H1 (cell line): ENCODE data around the gene ZNF670.
"Not testable (repeated sequence)": the region's sequence is repeated elsewhere in the genome, so short reads cannot be mapped to it uniquely, and the experiment has no call there.

Experiments used
- GABPA ChIP-seq: IDR thresholded peaks from 2 replicates; pipeline ENCODE4 v1.6.1; 2011; ENCODE audit warnings: mild to moderate bottlenecking, low read length, moderate library complexity, borderline replicate concordance; ENCODE audit not compliant: insufficient read depth
- HDAC6 ChIP-seq: IDR thresholded peaks from one replicate; pipeline ENCODE4 v1.7.1; 2012; ENCODE audit warnings: low read depth, mild to moderate bottlenecking, inconsistent platforms, low read length, moderate library complexity
- JUND ChIP-seq: IDR thresholded peaks from 2 replicates; pipeline ENCODE4 v1.6.1; 2011; ENCODE audit warnings: mild to moderate bottlenecking, improper control_type of control experiment, low read length
- PHF8 ChIP-seq: fragments of 200-600 bp; sonication (generic); conservative IDR thresholded peaks from 2 replicates; pipeline ENCODE4 v1.7.1; 2012; ENCODE audit warnings: low read depth, mild to moderate bottlenecking, inconsistent platforms, low read length, moderate library complexity
- POLR2AphosphoS5 ChIP-seq: IDR thresholded peaks from 2 replicates; pipeline ENCODE4 v1.6.1; 2011; ENCODE audit warnings: low read depth, low read length
- RAD21 ChIP-seq, 2 experiments: IDR thresholded peaks in 1 of 2; conservative IDR thresholded peaks in 1 of 2; 2 replicates each; pipeline ENCODE4 v1.6.1; 2011; ENCODE audit warnings: low read depth in 2 of 2, low read length in 2 of 2, improper control_type of control experiment in 1 of 2, inconsistent platforms in 1 of 2, mild to moderate bottlenecking in 1 of 2, moderate library complexity in 1 of 2
- TAF1 ChIP-seq: IDR thresholded peaks from 2 replicates; pipeline ENCODE4 v1.6.1; 2011; ENCODE audit warnings: mild to moderate bottlenecking, low read depth, low read length
- TCF12 ChIP-seq: IDR thresholded peaks from 2 replicates; pipeline ENCODE4 v1.6.1; 2011; ENCODE audit warnings: low read depth, mild to moderate bottlenecking, low read length
- TF ChIP-seq, protein P1 (sequence below), 3 experiments: IDR thresholded peaks; 1 replicate in 2 of 3; 2 replicates in 1 of 3; pipeline versions ENCODE4 v1.5.1 to v1.6.1; 2011; ENCODE audit warnings: low read length in 3 of 3, mild to moderate bottlenecking in 3 of 3, inconsistent platforms in 2 of 3, low read depth in 1 of 3, moderate library complexity in 1 of 3; ENCODE audit not compliant: insufficient read depth in 1 of 3; ENCODE audit errors: control extremely low read depth in 1 of 3

DNA sequence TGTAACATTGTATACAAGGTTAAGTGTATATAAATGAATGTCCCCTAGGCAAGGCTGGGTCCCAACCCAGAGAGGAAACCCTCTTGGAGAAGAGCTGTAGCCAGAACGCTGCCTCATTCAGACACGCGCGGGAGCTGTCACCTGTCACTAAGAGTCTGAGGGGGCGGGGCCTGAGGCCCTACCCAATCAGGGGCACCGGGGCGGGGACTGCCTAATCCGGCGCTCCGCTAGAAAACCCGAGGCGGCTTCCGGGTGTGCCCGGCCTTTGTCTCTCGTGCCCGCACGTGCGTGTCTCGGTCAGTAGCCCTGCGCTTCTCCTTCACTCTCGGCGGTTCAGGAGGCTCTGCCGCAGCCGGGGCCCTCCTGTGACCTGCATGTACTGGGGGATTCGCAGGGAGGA is 47.6 kb upstream of the ZNF670 start:
- TF ChIP-seq TAF1; HDAC6; POLR2AphosphoS5; TCF12; PHF8; GABPA; RAD21 (IDR thresholded peaks at IDR 0.05 in 1 of 2, conservative IDR thresholded peaks at IDR 0.05 in 1 of 2; ENCODE audit: low read depth in 2 of 2, low read length in 2 of 2); JUND: not testable (repeated sequence)
- TF ChIP-seq, protein P1, sequence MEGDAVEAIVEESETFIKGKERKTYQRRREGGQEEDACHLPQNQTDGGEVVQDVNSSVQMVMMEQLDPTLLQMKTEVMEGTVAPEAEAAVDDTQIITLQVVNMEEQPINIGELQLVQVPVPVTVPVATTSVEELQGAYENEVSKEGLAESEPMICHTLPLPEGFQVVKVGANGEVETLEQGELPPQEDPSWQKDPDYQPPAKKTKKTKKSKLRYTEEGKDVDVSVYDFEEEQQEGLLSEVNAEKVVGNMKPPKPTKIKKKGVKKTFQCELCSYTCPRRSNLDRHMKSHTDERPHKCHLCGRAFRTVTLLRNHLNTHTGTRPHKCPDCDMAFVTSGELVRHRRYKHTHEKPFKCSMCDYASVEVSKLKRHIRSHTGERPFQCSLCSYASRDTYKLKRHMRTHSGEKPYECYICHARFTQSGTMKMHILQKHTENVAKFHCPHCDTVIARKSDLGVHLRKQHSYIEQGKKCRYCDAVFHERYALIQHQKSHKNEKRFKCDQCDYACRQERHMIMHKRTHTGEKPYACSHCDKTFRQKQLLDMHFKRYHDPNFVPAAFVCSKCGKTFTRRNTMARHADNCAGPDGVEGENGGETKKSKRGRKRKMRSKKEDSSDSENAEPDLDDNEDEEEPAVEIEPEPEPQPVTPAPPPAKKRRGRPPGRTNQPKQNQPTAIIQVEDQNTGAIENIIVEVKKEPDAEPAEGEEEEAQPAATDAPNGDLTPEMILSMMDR (IDR thresholded peaks at IDR 0.05; ENCODE audit: control extremely low read depth in 1 of 3, insufficient read depth in 1 of 3, low read depth in 1 of 3, low read length in 3 of 3) = not testable (repeated sequence)
